Left renal cortex interstitium (tissue), 4 donors: ENCODE data around the gene SLC26A9. TPM values are rescaled to one million over a fixed set of nuclear protein-coding genes. Genes with fewer than 3 reads are reported as not detected.
"Not testable (repeated sequence)": the region's sequence is repeated elsewhere in the genome, so short reads cannot be mapped to it uniquely, and the experiment has no call there.

Experiments used
- DNase-seq, 4 donors: peaks; one replicate each; pipeline ENCODE4 v3.0.0-alpha.2; 2013; ENCODE audit warnings: low read depth in 4 of 4, low spot score in 2 of 4, missing footprints in 1 of 4
- polyA plus RNA-seq, 4 donors: library from polyadenylated mRNA; unstranded; fragments of 120-200 nt; gene quantifications; one replicate each; pipeline ENCODE4 v1.2.1, GENCODE V29; 2013; ENCODE audit not compliant: insufficient read length in 4 of 4

The SLC26A9 gene
- polyA plus RNA-seq, 4 donors: 0.14 to 0.39 (median 0.25) TPM

DNA sequence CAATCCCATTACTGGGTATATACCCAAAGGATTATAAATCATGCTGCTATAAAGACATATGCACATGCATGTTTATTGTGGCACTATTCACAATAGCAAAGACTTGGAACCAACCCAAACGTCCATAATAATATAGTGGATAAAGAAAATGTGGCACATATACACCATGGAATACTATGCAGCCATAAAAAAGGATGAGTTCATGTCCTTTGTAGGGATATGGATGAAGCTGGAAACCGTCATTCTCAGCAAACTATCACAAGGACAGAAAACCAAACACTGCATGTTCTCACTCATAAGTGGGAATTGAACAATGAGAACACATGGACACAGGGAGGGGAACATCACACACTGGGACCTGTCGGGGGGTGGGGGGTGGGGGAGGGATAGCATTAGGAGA lies 38.2 kb downstream of the SLC26A9 start:
- DNase-seq: not testable (repeated sequence)

DNA sequence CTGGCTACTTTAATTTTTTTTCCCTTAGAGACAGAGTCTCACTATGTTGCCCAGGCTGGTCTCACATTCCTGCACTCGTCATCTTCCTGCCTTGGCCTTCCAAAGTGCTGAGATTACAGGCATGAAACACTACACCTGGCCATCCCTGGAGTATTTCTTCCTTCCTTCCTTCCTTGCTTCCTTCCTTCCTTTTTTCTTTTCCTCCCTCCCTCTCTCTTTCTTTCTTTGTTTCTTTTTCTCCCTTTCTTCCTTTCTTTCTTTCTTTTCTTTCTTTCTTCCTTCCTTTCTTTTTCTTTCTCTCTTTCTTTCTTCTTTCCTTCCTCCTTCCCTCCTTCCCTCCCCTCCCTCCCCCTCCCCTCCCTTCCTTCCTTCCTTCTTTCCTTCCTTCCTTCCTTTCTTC lies 46.9 kb downstream of the SLC26A9 start:
- DNase-seq: no peak

DNA sequence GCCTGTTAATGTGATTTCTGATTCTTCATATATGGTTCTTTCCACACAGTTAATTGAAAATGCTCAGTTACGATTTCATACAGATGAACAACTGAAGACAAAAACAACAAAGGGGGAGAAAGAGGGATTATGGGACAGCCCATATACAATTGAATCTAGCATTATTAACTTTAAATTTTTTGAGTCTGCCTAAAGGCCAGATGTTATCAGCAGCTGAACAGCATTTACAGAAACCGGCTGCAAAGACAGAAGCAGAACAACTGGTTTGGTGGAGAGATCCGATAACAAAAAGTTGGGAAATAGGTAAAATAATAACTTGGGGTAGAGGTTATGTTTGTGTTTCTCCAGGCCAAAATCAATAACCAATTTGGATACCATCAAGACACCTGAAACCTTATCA lies 49.1 kb downstream of the SLC26A9 start:
- not testable (repeated sequence) for DNase-seq

DNA sequence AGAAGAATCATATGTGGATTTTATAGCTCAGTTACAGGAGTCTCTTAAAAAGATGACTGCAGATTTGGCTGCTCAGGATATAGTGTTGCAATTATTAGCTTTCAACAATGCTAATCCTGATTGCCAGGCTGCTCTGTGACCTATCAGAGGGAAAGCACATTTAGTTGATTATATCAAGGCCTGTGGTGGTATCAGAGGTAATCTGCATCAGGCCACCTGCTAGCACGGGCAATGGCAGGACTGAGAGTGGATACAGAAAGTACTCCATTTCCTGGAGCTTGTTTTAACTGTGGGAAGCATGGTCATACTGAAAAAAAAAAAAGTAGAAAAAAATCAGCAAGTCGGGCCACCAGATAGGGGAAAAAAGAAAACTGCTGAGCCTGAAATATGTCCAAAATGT lies 51.1 kb downstream of the SLC26A9 start:
- DNase-seq: not testable (repeated sequence)

DNA sequence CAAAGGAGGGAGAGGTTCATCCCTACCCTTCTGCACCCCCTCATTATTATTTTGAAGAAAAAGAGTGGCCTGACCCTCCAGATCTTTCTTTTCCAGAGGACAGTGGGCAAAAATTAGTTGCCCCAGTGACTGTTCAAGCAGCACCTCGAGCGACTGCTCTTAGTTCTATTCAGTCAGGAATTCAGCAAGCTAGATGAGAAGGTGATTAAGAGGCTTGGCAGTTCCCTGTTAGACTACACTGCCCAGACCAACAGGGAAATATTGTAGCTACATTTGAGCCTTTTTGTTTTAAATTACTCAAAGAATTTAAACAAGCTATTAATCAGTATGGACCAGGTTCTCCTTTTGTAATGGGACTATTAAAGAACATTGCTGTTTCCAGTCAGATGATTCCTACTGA lies 51.8 kb downstream of the SLC26A9 start:
- DNase-seq: not testable (repeated sequence)

DNA sequence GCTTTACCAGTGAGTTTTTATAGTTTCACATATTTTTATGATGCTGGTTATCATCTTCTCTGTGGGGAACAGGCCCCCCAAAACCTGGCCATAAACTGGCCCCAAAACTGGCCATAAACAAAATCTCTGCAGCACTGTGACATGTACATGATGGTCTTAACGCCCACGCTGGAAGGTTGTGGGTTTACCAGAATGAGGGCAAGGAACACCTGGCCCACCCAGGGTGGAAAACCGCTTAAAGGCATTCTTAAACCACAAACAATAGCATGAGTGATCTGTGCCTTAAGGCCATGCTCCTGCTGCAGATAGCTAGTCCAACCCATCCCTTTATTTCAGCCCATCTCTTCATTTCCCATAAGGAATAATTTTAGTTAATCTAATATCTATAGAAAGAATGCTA lies 52.6 kb downstream of the SLC26A9 start:
- DNase-seq: not testable (repeated sequence)

DNA sequence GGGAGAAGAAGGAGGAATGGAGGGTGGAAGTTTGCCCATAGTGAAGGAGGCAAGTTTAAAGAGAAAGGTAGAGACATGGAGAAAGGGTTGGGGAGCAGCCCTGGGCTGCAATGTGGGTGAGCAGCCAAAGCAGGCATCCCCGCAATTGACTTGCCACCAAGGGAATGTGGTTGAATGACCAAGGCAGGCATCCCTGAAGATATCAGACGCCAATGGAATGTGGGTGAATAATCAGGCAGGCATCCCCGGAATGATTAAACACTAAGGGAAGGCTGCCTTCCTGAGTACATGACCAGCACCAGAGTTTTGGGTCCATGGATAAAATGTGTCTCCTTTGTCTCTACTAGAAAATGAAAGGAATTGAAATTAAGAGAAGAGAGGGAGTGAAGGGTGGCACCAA lies 53.5 kb downstream of the SLC26A9 start:
- not testable (repeated sequence) for DNase-seq

DNA sequence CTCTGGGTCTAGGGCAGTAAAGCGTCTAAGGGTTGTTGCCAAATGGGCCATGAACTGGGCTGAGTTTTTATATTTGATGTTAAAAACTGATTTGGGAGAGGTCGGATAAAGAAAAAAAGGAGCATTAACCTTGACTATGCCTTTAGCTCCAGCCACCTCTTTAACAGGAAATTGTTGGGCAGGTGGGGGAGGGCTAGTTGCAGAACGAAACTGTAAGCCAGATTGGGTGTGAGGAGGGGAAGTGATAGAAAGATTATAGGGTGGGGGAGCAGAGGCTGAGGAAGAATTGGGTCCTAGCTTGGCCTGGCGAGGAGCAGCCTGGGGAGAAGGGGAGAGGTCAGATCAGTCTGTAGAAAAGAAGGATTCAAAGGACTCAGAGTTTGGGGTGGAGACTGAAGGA lies 54.2 kb downstream of the SLC26A9 start:
- not testable (repeated sequence) for DNase-seq

DNA sequence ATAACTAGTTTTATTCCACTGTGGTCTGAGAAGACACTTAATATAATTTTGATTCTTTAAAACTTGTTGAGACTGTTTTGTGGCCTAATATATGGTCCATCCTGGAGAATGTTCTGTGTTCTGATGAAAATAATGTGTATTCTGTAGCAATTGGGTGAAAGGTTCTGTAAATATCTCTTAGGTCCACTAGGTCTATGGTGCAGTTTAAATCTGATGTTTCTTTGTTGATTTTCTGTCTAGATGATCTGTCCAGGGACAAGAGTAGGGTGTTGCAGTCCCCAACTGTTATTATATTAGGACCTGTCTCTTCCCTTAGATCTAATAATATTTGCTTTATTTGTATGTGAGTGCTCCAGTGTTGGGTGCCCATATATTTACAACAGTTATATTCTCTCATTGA lies 59.5 kb downstream of the SLC26A9 start:
- DNase-seq: no peak

DNA sequence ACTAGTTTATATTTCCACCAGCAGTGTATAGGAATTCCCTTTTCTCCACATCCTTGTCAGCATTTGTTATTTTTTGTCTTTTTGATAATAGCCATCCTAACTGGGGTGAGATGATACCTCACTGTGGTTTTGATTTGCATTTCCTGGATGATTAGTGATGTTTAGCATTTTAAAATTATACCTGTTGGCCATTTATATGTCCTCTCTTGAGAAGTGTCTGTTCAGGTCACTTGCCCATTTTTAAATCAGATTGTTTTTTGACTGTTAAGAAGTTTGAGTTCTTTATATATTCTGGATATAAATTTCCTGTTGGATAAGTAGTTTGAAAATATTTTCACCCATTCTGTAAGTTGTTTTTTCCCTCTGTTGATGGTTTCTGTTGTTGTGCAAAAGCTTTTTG lies 62.3 kb downstream of the SLC26A9 start:
- DNase-seq: no peak

DNA sequence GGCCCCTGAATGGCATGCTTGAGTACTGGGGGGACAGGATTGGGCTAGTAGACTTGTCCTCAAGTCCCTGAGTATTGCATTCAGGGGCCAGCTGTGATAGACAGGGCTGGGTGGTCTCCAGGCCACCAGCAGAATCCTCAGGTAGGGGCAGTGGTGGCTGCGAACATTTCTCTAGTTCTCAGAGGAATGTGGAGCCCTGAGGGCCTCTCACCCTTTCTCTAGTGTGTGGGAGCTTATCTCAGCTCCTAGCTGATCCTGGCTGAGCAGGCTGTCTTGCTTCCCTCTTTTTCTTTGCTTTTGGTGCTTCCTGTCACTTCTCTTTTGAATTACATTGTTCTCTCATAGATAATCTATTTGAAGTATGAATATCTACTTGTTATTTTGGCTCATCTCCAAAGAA lies 63.3 kb downstream of the SLC26A9 start:
- DNase-seq: no peak

DNA sequence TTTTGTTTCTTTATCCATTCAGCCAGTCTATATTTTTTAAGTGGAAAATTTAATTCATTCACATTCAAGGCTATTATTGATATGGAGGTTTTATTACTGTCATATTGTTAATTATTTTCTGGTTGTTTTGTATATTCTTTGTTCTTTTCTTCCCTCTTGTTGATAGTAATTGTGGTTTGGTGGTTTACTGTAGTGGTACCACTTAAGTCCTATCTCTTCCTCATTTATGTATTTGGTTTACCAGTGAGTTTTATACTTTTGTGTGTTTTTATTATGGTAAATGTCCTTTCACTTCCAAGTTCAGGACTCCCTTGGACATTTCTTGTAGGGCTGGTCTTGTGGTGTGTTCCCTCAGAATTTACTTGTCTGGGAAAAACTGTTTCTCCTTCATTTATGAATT lies 65.2 kb downstream of the SLC26A9 start:
- DNase-seq: no peak

DNA sequence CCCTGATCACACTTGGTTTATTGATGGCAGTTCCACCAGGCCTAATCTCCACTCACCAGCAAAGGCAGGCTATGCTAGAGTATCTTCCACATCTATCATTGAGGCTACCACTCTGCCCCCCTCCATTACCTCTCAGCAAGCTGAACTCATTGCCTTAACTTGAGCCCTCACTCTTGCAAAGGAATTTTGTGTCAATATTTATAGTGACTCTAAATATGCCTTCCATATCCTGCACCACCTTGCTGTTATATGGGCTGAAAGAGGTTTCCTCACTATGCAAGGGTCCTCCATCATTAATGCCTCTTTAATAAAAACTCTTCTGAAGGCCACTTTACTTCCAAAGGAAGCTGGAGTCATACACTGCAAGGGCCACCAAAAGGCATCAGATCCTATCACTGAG lies 70.1 kb downstream of the SLC26A9 start:
- DNase-seq: not testable (repeated sequence)

DNA sequence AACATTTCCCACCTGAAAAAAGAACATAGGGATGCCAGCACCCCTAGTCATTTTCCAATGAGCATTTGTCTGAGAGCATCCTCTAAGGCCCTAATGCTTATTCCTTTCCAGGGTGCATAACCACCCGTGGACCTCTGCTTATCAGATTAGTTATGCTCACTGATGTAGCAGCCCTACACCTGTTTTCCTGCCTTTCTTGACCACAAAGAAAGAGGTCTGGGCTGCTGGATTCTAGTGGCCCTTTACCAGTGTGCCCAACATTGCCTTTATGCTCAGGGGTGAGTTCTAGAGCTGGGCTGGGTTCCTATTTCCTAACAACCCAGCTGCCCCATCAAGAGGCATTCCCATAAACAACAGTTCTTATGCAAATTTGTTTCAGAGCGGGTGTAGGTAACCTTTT lies 73.0 kb downstream of the SLC26A9 start:
- no peak for DNase-seq

Other genes with a start within 250 kb of the SLC26A9 start
- gene NUCKS1, start 193.3 kb downstream of the SLC26A9 start, polyA plus RNA-seq: 100 to 1,000 TPM; 370 to 432 (median 416) TPM
- gene RAB29, start 168.0 kb downstream of the SLC26A9 start, polyA plus RNA-seq: 10 to 100 TPM; 22.1 to 40.6 (median 30.5) TPM
- 10 to 100 TPM; 24.5 to 34.0 (median 30.7) TPM for gene SLC41A1, start 130.3 kb downstream of the SLC26A9 start, polyA plus RNA-seq
- gene PM20D1, start 93.3 kb downstream of the SLC26A9 start, polyA plus RNA-seq: 1 to 10 TPM in 3 of 4 donors, under 1 TPM in 1; 0.24 to 4.1 (median 2.2) TPM
- gene RAB7B, start 59.9 kb upstream of the SLC26A9 start, polyA plus RNA-seq: 1 to 10 TPM; 2.3 to 3.3 (median 3.1) TPM
- under 1 TPM; 0.16 to 0.58 (median 0.25) TPM for gene CTSE, start 80.4 kb upstream of the SLC26A9 start, polyA plus RNA-seq
- gene RHEX, start 109.7 kb upstream of the SLC26A9 start, polyA plus RNA-seq: 1 to 10 TPM; 2.1 to 6.4 (median 4.3) TPM
- under 1 TPM; 0.54 to 0.99 (median 0.81) TPM for gene AVPR1B, start 173.9 kb upstream of the SLC26A9 start, polyA plus RNA-seq